Kidney (tissue), 14 donors: ENCODE results near the gene EFCAB11. TPM values are rescaled to one million over a fixed set of nuclear protein-coding genes. Genes with fewer than 3 reads are reported as not detected.

Experiments
- DNase-seq, 5 donors: peaks; one replicate each; pipeline ENCODE4 v3.0.0-alpha.2; 2013 to 2020
- FAIRE-seq: peaks from 2 replicates; lab custom pipeline; 2012; peaks lifted over from hg19 to GRCh38; lab: Jason Lieb, UNC
- H3K27ac ChIP-seq, 2 donors: one replicate each; pipeline ENCODE4 v1.7.0; 2013; ENCODE audit warnings: low read depth in 2 of 2, low read length in 2 of 2, inconsistent platforms in 1 of 2
- H3K27me3 ChIP-seq: one replicate; pipeline ENCODE4 v1.7.1; 2013; ENCODE audit warnings: low read length, inconsistent platforms; ENCODE audit not compliant: control insufficient read depth, insufficient read depth
- H3K36me3 ChIP-seq, 3 donors: one replicate each; pipeline versions ENCODE4 v1.7.0 to v1.7.1; 2013; ENCODE audit warnings: low read length in 3 of 3, control low read depth in 1 of 3, inconsistent platforms in 1 of 3; ENCODE audit not compliant: insufficient read depth in 3 of 3, control insufficient read depth in 2 of 3
- H3K4me1 ChIP-seq, 3 donors: one replicate each; pipeline versions ENCODE4 v1.7.0 to v1.7.1; 2013; ENCODE audit warnings: low read length in 3 of 3, inconsistent platforms in 1 of 3, low read depth in 1 of 3; ENCODE audit not compliant: control insufficient read depth in 2 of 3, insufficient read depth in 2 of 3
- H3K4me3 ChIP-seq, 3 donors: one replicate each; pipeline versions ENCODE4 v1.7.0 to v1.8.1; 2013; ENCODE audit warnings: low read length in 3 of 3, control low read depth in 1 of 3, inconsistent platforms in 1 of 3
- H3K9ac ChIP-seq, 3 donors: one replicate each; pipeline versions ENCODE4 v1.7.0 to v1.7.1; 2013; ENCODE audit warnings: low read length in 3 of 3, control low read depth in 1 of 3, inconsistent platforms in 1 of 3
- H3K9me3 ChIP-seq, 3 donors: one replicate each; pipeline versions ENCODE4 v1.7.0 to v1.7.1; 2013; ENCODE audit warnings: low read length in 3 of 3, control low read depth in 1 of 3, inconsistent platforms in 1 of 3; ENCODE audit not compliant: control insufficient read depth in 2 of 3, insufficient read depth in 1 of 3
- CTCF ChIP-seq: IDR thresholded peaks from 3 replicates; pipeline ENCODE4 v1.5.1; 2012; ENCODE audit warnings: mild to moderate bottlenecking, moderate library complexity, borderline replicate concordance; ENCODE audit not compliant: insufficient read depth; ENCODE audit errors: extremely low read depth
- intact Hi-C: fragments of 100-400 bp; cut with DNase I; formaldehyde crosslinking; loops from one replicate; pipeline ENCODE4 v1.11.1; 2022
- polyA plus RNA-seq: library from polyadenylated mRNA; stranded (reverse); fragments of 350-450 nt; fragmentation: Illumina TruSeq; extraction: RNeasy Lipid Tissue Mini Kit (QIAGEN cat#74804); gene quantifications from one replicate; pipeline ENCODE4 v1.2.3, GENCODE V29; 2014; ENCODE audit warnings: low read depth, low replicate concordance; ENCODE audit not compliant: insufficient read depth
- total RNA-seq: library from RNA; stranded (reverse); fragmentation: NEBNext Ultra II Directional; extraction: Animal tissue kit (Norgen Biotek cat#: 25700); gene quantifications from one replicate; pipeline ENCODE4 v1.2.1, GENCODE V29; 2021
- donor health status: control.
- donor health status: control.
- donor health status: control.
- donor health status: control.
- donor health status: control.
- donor health status: DM: yes; HTN: yes; CAD: no.
- donor health status: Normal renal cell carcinoma (clear cell type).

The EFCAB11 gene
- total and polyA plus RNA-seq, 2 donors from 2014 or later: 8.4 to 8.9 TPM

GRCh38 chr14:89990623-89991275 lies 36.2 kb upstream of the EFCAB11 start:
- no peaks in the 10 kb centered on the region for H3K9me3 ChIP-seq
- H3K9ac ChIP-seq: no peak overlapping the region
- no peak for TF ChIP-seq CTCF
- intact Hi-C loops: no loop called here
- FAIRE-seq: no peak
- no peak overlapping the region for H3K4me3 ChIP-seq
- H3K36me3 ChIP-seq: peaks cover 8 to 18% (median 13%) of the 10 kb centered on the region in 3 donors
- H3K4me1 ChIP-seq: no peaks in the 10 kb centered on the region
- H3K27me3 ChIP-seq: no peaks in the 10 kb centered on the region
- peak overlapping the region in 1 of 2 donors; percentile 12 for H3K27ac ChIP-seq
- DNase-seq: no peak

- no peak overlapping the region for H3K9ac ChIP-seq
- DNase-seq (no peak), FAIRE-seq (no peak)
- TF ChIP-seq CTCF: no peak
- H3K9me3 ChIP-seq: no peaks in the 10 kb centered on the region
- H3K27me3 ChIP-seq: no peaks in the 10 kb centered on the region
- H3K4me1 ChIP-seq: no peaks in the 10 kb centered on the region
- intact Hi-C loops: no loop called here
- H3K36me3 ChIP-seq: peaks cover 8 to 13% (median 13%) of the 10 kb centered on the region in 3 donors
- no peak overlapping the region for H3K4me3 ChIP-seq
- no peak overlapping the region for H3K27ac ChIP-seq
Observed at GRCh38 chr14:89990218-89990617, 35.7 kb upstream of the EFCAB11 start.

DNA sequence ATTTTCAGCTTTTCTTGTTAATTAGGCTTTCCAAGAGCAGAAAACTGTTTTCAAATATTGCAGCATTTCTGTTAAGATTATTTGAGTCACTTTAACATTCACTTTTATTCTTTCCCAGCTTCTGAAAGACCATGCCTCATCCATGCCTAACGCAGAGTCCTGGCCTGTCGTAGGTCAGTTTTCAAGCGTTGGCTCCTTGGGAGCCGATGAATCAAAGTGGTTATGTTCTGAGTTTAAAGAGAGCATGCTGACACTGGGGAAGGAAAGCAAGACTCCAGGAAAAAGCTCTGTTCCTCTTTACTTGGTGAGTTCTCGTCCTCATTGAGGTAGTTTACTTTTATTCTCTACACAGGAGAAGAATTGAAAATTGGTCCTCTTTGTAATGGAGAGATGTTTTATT lies 34.3 kb upstream of the EFCAB11 start:
- TF ChIP-seq CTCF: no peak
- Histone ChIP-seq H3K9ac (no peak overlapping the region), H3K9me3 (no peaks in the 10 kb centered on the region), H3K4me1 (no peaks in the 10 kb centered on the region), H3K27ac (no peak overlapping the region), H3K27me3 (no peaks in the 10 kb centered on the region), H3K4me3 (no peak overlapping the region), H3K36me3 (peaks cover 6 to 11% (median 6%) of the 10 kb centered on the region in 3 donors)
- FAIRE-seq: no peak
- DNase-seq: no peak
- intact Hi-C loops: no loop called here

- peak in 1 of 5 donors; percentile 6 for DNase-seq
- H3K9me3 ChIP-seq: no peaks in the 10 kb centered on the region
- peaks cover 6 to 11% (median 7%) of the 10 kb centered on the region in 3 donors for H3K36me3 ChIP-seq
- H3K27me3 ChIP-seq: no peaks in the 10 kb centered on the region
- no peak overlapping the region for H3K4me3 ChIP-seq
- no peaks in the 10 kb centered on the region for H3K4me1 ChIP-seq
- no peak overlapping the region for H3K27ac ChIP-seq
- intact Hi-C loops: no loop called here
- no peak for FAIRE-seq
- no peak for TF ChIP-seq CTCF
- no peak overlapping the region for H3K9ac ChIP-seq
Observed at GRCh38 chr14:89987161-89987475, 32.6 kb upstream of the EFCAB11 start.
